CD4-positive, alpha-beta T cell treated with Interleukin-15 for 1 hour (primary cell): ENCODE data around the gene ATP8A2.
"Not testable (repeated sequence)": the region's sequence is repeated elsewhere in the genome, so short reads cannot be mapped to it uniquely, and the experiment has no call there.

Experiments used
- DNase-seq: peaks from one replicate; pipeline ENCODE4 v3.0.0-alpha.2; 2020

The ATP8A2 gene

GRCh38 chr13:26053418-26053980 lies 681.7 kb downstream of the ATP8A2 start:
- no peak for DNase-seq

GRCh38 chr13:26054896-26055295 lies 683.1 kb downstream of the ATP8A2 start:
- DNase-seq = no peak

- DNase-seq = no peak
These were observed 686.9 kb downstream of the ATP8A2 start for GRCh38 chr13:26058704-26059103.

- DNase-seq = no peak
These were observed 688.6 kb downstream of the ATP8A2 start for GRCh38 chr13:26060357-26060756.

GRCh38 chr13:26061256-26061655 lies 689.5 kb downstream of the ATP8A2 start:
- DNase-seq = no peak

GRCh38 chr13:26061947-26062346 lies 690.2 kb downstream of the ATP8A2 start:
- no peak for DNase-seq

- DNase-seq = no peak
These were observed 691.2 kb downstream of the ATP8A2 start for GRCh38 chr13:26062853-26063444.

- not testable (repeated sequence) for DNase-seq
These were observed 694.7 kb downstream of the ATP8A2 start for GRCh38 chr13:26066492-26066891.

GRCh38 chr13:26067601-26068000 lies 695.8 kb downstream of the ATP8A2 start:
- no peak for DNase-seq

- DNase-seq = not testable (repeated sequence)
These were observed 696.6 kb downstream of the ATP8A2 start for GRCh38 chr13:26068372-26068771.

- not testable (repeated sequence) for DNase-seq
These were observed 697.9 kb downstream of the ATP8A2 start for GRCh38 chr13:26069642-26070041.

- DNase-seq = no peak
These were observed 699.9 kb downstream of the ATP8A2 start for GRCh38 chr13:26071691-26072090.

GRCh38 chr13:26072335-26072734 lies 700.6 kb downstream of the ATP8A2 start:
- not testable (repeated sequence) for DNase-seq

GRCh38 chr13:26074706-26075105 lies 702.9 kb downstream of the ATP8A2 start:
- no peak for DNase-seq
